Adipocyte (in vitro differentiated cells): ENCODE results near the gene MTERF2.
A peak's percentile ranks its signal among the peaks of the same experiment; 100 is the strongest.

Source experiments
- DNase-seq: peaks from one replicate; pipeline ENCODE4 v3.0.0-alpha.2; 2015; ENCODE audit warnings: low read depth
- H3K27me3 ChIP-seq: replicated peaks from 2 replicates; pipeline ENCODE4 v1.7.0; 2013; ENCODE audit warnings: mild to moderate bottlenecking, low read length, moderate library complexity; ENCODE audit not compliant: control insufficient read depth, insufficient read depth
- H3K36me3 ChIP-seq: 2 replicates; pipeline ENCODE4 v1.7.0; 2013; ENCODE audit warnings: low read length, mild to moderate bottlenecking, moderate library complexity; ENCODE audit not compliant: control insufficient read depth, insufficient read depth, severe bottlenecking
- H3K4me1 ChIP-seq: 2 replicates; pipeline ENCODE4 v1.7.0; 2013; ENCODE audit warnings: mild to moderate bottlenecking, low read length, moderate library complexity; ENCODE audit not compliant: control insufficient read depth, insufficient read depth
- H3K4me3 ChIP-seq: 2 replicates; pipeline ENCODE4 v1.7.0; 2013; ENCODE audit warnings: mild to moderate bottlenecking, low read length, moderate library complexity
- H3K9ac ChIP-seq: 2 replicates; pipeline ENCODE4 v1.7.0; 2013; ENCODE audit warnings: mild to moderate bottlenecking, low read length, moderate library complexity
- H3K9me3 ChIP-seq: 2 replicates; pipeline ENCODE4 v1.7.0; 2013; ENCODE audit warnings: mild to moderate bottlenecking, low read length, moderate library complexity; ENCODE audit not compliant: control insufficient read depth

Gene MTERF2

DNA sequence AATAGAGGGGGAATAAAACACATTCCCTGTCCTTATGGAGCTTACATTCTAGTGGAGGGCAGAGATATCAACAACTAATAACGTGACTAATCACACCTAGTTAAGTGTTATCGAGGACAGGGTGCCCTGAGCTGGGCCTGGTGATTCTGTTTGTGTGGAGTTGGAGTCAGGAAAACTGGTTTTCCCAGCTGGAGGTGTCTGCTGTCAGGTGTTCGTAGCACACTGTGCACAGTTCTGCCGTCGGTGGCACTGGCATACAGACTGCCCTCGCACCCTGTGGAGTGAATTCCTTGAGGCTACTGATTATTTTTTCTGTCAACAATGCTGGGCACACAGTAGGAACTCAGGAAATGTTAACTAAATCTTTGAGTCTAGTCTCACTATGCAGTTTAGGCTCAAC is 900 bp upstream of the MTERF2 start:
- Histone ChIP-seq H3K4me1 (peaks cover 35% of the 10 kb centered on the region), H3K9me3 (no peaks in the 10 kb centered on the region), H3K4me3 (peak overlapping the region; percentile 93), H3K36me3 (peaks cover 13% of the 10 kb centered on the region), H3K27me3 (no peaks in the 10 kb centered on the region), H3K9ac (peak overlapping the region; percentile 66)
- DNase-seq, result no peak

DNA sequence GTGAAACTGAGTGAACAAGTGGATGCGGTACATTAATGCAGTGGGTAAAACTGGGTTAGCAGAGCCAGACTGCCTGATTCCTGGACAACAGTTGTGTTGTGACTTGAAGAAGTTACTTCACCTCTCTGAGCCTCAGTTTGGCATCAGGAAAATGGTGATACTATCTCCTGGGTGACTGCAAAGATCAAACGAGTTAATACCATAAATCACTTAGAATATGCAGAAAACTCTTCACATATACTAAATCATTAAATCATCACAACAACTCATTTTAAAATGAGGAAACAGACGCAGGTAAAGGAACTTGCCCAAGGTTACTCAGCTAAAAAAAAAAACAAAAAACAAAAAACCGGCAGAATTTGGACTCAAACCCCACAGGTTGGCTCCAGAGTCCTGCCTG is 811 bp downstream of the MTERF2 start:
- no peak for DNase-seq
- Histone ChIP-seq H3K36me3 (peaks cover 16% of the 10 kb centered on the region), H3K4me3 (peak overlapping the region; percentile 93), H3K4me1 (peaks cover 47% of the 10 kb centered on the region), H3K9ac (peak overlapping the region; percentile 95), H3K27me3 (no peaks in the 10 kb centered on the region), H3K9me3 (no peaks in the 10 kb centered on the region)

DNA sequence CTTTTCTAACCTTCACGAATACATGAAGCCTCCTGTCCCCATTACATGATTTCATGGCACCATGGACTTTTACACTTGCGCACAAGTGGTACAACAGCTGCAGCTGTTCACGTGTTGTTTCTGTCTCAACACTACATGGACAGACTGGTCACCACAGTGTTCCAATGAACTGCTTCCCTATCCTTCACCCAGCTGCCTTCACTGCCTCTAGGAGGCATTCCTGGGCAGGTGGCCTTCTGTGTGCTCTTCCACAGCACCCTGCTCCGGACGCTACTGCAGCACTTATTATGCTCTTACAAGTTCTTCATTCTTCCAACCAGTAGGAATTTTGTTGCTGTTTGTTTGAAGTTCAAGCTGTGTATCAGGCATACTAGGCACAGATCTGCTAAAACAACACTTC is 1.5 kb downstream of the MTERF2 start:
- Histone ChIP-seq H3K27me3 (no peaks in the 10 kb centered on the region), H3K4me1 (peaks cover 50% of the 10 kb centered on the region), H3K9me3 (no peaks in the 10 kb centered on the region), H3K4me3 (peak overlapping the region; percentile 93), H3K36me3 (peaks cover 16% of the 10 kb centered on the region), H3K9ac (peak overlapping the region; percentile 95)
- DNase-seq, result no peak

DNA sequence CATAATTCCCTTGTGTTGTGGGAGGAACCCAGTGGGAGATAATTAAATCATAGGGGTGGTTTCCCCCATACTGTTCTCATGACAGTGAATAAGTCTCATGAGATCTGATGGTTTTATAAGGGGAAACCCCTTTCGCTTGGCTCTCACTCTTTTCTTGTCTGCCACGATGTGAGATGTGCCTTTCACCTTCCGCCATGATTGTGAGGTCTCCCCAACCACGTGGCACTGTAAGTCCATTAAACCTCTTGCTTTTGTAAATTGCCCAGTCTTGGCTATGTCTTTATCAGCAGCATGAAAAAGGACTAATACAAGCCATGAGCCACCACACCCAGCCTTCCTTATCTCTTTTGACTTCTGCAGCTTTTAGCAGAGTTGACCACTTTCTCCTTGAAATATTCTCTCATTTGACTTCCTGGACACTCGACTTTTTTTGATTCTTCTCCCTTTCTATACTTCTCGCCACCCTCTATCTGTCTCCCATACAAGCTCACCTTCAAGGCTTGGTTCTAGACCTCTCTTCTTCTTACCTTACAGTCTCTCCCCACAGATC is 2.3 kb downstream of the MTERF2 start:
- DNase-seq, result no peak
- peaks cover 16% of the 10 kb centered on the region for H3K36me3 ChIP-seq
- H3K27me3 ChIP-seq, result no peaks in the 10 kb centered on the region
- peaks cover 50% of the 10 kb centered on the region for H3K4me1 ChIP-seq
- no peaks in the 10 kb centered on the region for H3K9me3 ChIP-seq
- H3K4me3 ChIP-seq, result peak overlapping the region; percentile 93
- H3K9ac ChIP-seq, result no peak overlapping the region

DNA sequence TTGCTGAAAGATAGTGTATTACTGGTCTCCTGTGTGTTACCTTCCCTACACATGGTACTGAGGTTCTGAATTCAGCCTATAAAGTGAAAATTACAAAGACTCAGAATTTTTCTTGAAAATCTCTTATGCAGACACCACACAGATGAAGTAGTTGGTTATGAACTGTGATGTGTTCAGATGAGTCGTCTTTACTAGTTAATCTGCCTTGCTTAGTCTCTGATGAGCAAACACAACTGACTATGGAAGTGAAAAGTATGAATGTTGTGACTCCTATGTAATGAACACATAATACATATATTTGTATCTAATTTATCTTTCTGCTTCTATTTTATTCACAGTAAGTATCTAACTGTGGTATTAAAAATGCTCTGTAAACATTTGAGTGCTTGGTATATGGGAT is 4.7 kb downstream of the MTERF2 start:
- Histone ChIP-seq H3K36me3 (peaks cover 25% of the 10 kb centered on the region), H3K4me1 (peaks cover 50% of the 10 kb centered on the region), H3K27me3 (no peaks in the 10 kb centered on the region), H3K4me3 (no peak overlapping the region), H3K9me3 (no peaks in the 10 kb centered on the region), H3K9ac (no peak overlapping the region)
- no peak for DNase-seq

DNA sequence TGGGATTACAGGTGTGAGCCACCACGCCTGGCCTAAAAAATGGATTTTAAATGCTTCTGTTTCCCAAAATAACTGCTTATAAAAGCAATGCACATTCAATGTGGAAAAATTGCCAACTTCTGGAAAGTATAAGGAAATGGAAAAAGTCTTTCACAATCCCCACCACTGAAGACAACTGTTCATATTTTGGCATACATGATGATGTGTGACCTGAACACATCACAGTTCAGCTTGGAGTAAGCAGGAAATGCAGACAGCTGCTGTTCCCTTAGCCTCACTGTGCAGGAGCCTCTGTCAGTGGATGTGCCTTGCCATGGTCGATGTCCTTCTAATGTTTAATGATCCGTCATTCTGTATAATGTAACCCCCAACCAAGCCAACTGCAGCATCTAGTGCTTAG is 5.2 kb downstream of the MTERF2 start:
- Histone ChIP-seq H3K4me3 (no peak overlapping the region), H3K4me1 (peaks cover 54% of the 10 kb centered on the region), H3K9me3 (no peaks in the 10 kb centered on the region), H3K9ac (no peak overlapping the region), H3K36me3 (peaks cover 25% of the 10 kb centered on the region), H3K27me3 (no peaks in the 10 kb centered on the region)
- DNase-seq, result peak; percentile 40

DNA sequence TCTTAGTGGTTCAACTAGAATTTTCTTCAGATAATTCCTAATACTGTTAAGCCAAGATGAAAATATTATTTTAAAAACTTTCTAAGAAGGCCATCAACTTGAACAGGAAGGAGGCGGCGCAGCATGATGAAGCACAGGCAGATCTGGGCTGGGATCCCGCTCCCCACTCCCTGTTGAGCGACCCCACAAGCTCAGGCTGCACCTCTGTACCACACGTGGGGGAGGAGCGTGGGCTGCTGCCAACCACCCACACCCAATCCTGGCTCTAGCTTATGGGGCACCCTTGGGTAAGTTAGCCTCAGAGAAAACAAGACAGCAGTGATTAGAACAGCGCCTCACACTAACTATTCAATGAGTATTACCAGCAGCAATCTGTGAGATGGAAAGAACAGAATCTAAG is 6.0 kb downstream of the MTERF2 start:
- no peak for DNase-seq
- Histone ChIP-seq H3K27me3 (no peaks in the 10 kb centered on the region), H3K9me3 (no peaks in the 10 kb centered on the region), H3K4me3 (no peak overlapping the region), H3K4me1 (peaks cover 58% of the 10 kb centered on the region), H3K36me3 (peaks cover 25% of the 10 kb centered on the region), H3K9ac (no peak overlapping the region)

DNA sequence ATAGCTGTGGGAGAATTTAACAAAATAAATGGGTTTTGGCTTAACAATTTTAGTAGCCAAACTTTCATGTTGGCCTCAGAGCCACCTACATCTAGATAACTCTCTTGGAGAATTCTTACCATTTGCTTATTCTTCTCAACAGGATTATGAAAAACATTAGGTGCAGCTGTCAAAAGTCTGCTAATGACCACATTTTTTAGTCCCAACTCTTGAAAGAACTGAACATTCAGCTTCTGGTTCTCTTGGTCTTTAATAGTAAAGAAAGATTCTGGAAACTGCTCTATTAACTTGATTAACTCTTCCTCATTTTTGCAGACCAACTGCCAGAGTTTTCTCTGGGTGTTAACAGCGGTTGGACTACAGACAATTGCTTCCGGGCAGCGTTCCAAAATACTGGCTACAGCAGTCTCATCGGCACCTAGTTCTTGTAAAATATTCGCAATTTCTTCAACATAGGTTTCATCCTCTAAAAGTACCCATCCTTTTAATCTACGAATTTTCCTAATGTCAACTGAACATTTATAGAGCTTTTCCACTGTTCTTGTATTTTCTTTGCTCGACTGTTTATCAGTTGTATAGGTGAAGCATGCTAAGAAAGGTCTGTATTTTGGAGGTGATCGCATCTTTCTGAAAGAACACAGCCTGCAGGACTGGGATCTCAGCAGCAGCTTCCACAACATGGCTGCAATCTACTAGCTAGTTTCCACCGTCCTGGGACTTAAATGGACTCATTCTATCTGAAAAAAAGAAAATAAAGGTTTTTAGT is 8.7 kb downstream of the MTERF2 start:
- H3K36me3 ChIP-seq, result peaks cover 32% of the 10 kb centered on the region
- peak overlapping the region; percentile 57 for H3K9ac ChIP-seq
- peak overlapping the region; percentile 8 for H3K4me3 ChIP-seq
- H3K27me3 ChIP-seq, result no peaks in the 10 kb centered on the region
- no peaks in the 10 kb centered on the region for H3K9me3 ChIP-seq
- H3K4me1 ChIP-seq, result peaks cover 74% of the 10 kb centered on the region
- no peak for DNase-seq

DNA sequence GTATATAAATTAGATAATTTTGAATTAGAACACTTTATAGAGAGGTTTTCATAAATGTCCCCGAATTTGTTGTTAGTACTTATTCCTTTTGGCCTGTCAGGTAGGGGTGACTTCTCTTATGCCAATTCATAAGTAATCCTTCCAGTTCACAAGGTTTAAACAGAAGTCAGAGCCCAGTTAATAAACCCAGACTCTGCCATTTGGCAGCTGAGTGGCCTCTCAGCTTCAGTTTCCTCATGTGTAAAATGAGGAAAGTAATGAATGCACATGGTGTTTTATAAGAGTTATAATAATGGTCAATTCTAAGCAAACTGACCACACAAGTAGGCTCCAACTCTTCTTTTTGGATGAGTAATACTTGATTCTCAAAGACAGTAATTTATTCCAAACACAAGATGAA is 10.3 kb downstream of the MTERF2 start:
- no peak for DNase-seq
- peaks cover 70% of the 10 kb centered on the region for H3K4me1 ChIP-seq

DNA sequence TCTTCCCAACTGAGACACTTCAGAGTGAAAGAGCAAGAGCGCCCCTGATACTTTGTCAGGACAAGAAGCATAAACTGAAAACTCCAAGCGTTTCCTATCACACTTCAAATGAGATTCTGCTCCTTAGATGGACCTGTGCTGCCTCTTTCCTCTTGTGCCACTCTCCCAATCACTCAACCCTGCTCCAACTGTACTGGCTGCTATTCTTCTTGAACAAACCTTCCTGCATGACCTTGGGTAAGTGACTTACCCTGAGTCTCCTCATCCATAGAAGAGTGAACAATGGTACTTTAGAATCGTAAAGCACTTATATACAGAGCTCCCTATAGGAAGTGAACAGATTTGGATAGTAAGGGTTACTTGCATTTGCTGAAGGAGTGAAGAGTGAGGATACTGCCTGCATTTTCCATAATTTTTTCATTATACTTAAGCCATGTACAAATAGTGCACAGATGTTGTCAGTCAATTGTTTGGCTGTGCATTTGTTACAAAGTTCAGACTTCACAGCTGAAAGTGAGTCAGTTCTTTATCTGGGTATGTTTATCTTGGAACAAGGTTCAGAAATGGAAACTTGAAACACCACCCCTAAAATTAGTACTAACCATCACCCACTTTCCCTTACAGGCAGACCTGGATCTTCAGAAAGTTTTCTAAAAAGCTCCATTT is 10.8 kb downstream of the MTERF2 start:
- Histone ChIP-seq H3K4me3 (peak overlapping the region; percentile 2), H3K36me3 (peaks cover 48% of the 10 kb centered on the region), H3K4me1 (peaks cover 69% of the 10 kb centered on the region), H3K27me3 (no peaks in the 10 kb centered on the region), H3K9ac (peak overlapping the region; percentile 51), H3K9me3 (no peaks in the 10 kb centered on the region)
- DNase-seq, result peak; percentile 69

More for the DNA sequence above, 10.3 kb downstream of the MTERF2 start:
- Histone ChIP-seq H3K27me3 (no peaks in the 10 kb centered on the region), H3K36me3 (peaks cover 42% of the 10 kb centered on the region), H3K4me3 (peak overlapping the region; percentile 2), H3K9me3 (no peaks in the 10 kb centered on the region), H3K9ac (no peak overlapping the region)

DNA sequence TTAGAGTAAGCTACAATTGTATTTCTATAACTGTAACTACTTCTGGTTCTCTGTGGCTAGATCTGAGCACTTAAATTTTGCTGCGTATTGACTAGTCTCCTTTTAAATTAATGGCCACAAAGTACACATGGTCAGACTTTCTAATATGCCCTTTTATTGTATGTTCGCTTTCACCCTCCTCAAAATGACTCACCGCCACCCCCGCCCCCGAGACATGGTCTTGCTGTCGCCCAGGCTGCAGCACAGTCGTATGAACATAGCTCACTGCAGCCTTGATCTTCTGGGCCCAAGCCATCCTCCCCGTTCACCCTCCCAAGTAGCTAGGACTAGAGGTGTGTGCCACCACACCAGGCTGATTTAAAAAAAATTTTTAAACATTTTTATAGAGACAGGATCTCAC is 11.8 kb downstream of the MTERF2 start:
- H3K9me3 ChIP-seq, result no peaks in the 10 kb centered on the region
- peaks cover 58% of the 10 kb centered on the region for H3K36me3 ChIP-seq
- no peak overlapping the region for H3K4me3 ChIP-seq
- H3K9ac ChIP-seq, result no peak overlapping the region
- no peak for DNase-seq
- peaks cover 69% of the 10 kb centered on the region for H3K4me1 ChIP-seq
- H3K27me3 ChIP-seq, result no peaks in the 10 kb centered on the region
